ENCODE data around the gene THAP4.

THAP4 gene

GRCh38 chr2:241565411-241565810 is 71.5 kb downstream of the THAP4 start:
- no peaks in the 10 kb centered on the region for H3K9me3 ChIP-seq (ENCODE audit: insufficient read depth, low read length)
- H3K4me2 ChIP-seq (ENCODE audit: low read length): no peak overlapping the region
- H3K27ac ChIP-seq (ENCODE audit: low read length): no peak overlapping the region
- no peak overlapping the region for H3K4me3 ChIP-seq (ENCODE audit: low read length)
- no peak overlapping the region for H3K9ac ChIP-seq (ENCODE audit: low read length)
- H4K20me1 ChIP-seq (ENCODE audit: insufficient read depth, low read length): no peaks in the 10 kb centered on the region
- no peak overlapping the region for H2AFZ ChIP-seq (ENCODE audit: low read depth, low read length)
- no peaks in the 10 kb centered on the region for H3K36me3 ChIP-seq (replicated peaks; ENCODE audit: low read depth, low read length)
- no peaks in the 10 kb centered on the region for H3K79me2 ChIP-seq (ENCODE audit: low read length)
- no peak for TF ChIP-seq EZH2phosphoT487 (IDR thresholded peaks at IDR 0.05; ENCODE audit: low read depth)
- no peak for TF ChIP-seq CTCF (IDR thresholded peaks at IDR 0.05; ENCODE audit: low read depth, low read length)
- H3K27me3 ChIP-seq (ENCODE audit: low read depth, low read length): no peaks in the 10 kb centered on the region
- no peaks in the 10 kb centered on the region for H3K4me1 ChIP-seq (ENCODE audit: low read length)

- Histone ChIP-seq H3K9me3 (ENCODE audit: insufficient read depth, low read length) (no peaks in the 10 kb centered on the region), H3K4me2 (ENCODE audit: low read length) (peak overlapping the region; percentile 51), H2AFZ (ENCODE audit: low read depth, low read length) (no peak overlapping the region), H3K79me2 (ENCODE audit: low read length) (no peaks in the 10 kb centered on the region), H3K9ac (ENCODE audit: low read length) (no peak overlapping the region), H4K20me1 (ENCODE audit: insufficient read depth, low read length) (no peaks in the 10 kb centered on the region), H3K4me3 (ENCODE audit: low read length) (peak overlapping the region; percentile 42; the same call in 1 of the 2 replicates), H3K27me3 (ENCODE audit: low read depth, low read length) (no peaks in the 10 kb centered on the region), H3K4me1 (ENCODE audit: low read length) (no peaks in the 10 kb centered on the region), H3K27ac (ENCODE audit: low read length) (no peak overlapping the region), H3K36me3 (replicated peaks; ENCODE audit: low read depth, low read length) (no peaks in the 10 kb centered on the region)
- TF ChIP-seq EZH2phosphoT487 (IDR thresholded peaks at IDR 0.05; ENCODE audit: low read depth): no peak
- TF ChIP-seq CTCF (IDR thresholded peaks at IDR 0.05; ENCODE audit: low read depth, low read length): no peak
These were observed 72.2 kb downstream of the THAP4 start for GRCh38 chr2:241564596-241565410.

- H2AFZ ChIP-seq (ENCODE audit: low read depth, low read length): no peak overlapping the region
- no peaks in the 10 kb centered on the region for H3K27me3 ChIP-seq (ENCODE audit: low read depth, low read length)
- H3K4me1 ChIP-seq (ENCODE audit: low read length): no peaks in the 10 kb centered on the region
- no peak overlapping the region for H3K9ac ChIP-seq (ENCODE audit: low read length)
- H3K9me3 ChIP-seq (ENCODE audit: insufficient read depth, low read length): no peaks in the 10 kb centered on the region
- no peak for TF ChIP-seq EZH2phosphoT487 (IDR thresholded peaks at IDR 0.05; ENCODE audit: low read depth)
- TF ChIP-seq CTCF (IDR thresholded peaks at IDR 0.05; ENCODE audit: low read depth, low read length): no peak
- H3K79me2 ChIP-seq (ENCODE audit: low read length): no peaks in the 10 kb centered on the region
- H3K4me3 ChIP-seq (ENCODE audit: low read length): no peak overlapping the region
- no peaks in the 10 kb centered on the region for H4K20me1 ChIP-seq (ENCODE audit: insufficient read depth, low read length)
- peak overlapping the region; percentile 51 for H3K4me2 ChIP-seq (ENCODE audit: low read length)
- H3K27ac ChIP-seq (ENCODE audit: low read length): no peak overlapping the region
- no peaks in the 10 kb centered on the region for H3K36me3 ChIP-seq (replicated peaks; ENCODE audit: low read depth, low read length)
These were observed 72.9 kb downstream of the THAP4 start for GRCh38 chr2:241563981-241564595.

GRCh38 chr2:241563571-241563980 is 73.4 kb downstream of the THAP4 start:
- Histone ChIP-seq H3K9me3 (ENCODE audit: insufficient read depth, low read length) (no peaks in the 10 kb centered on the region), H3K9ac (ENCODE audit: low read length) (no peak overlapping the region), H3K27ac (ENCODE audit: low read length) (no peak overlapping the region), H2AFZ (ENCODE audit: low read depth, low read length) (no peak overlapping the region), H3K27me3 (ENCODE audit: low read depth, low read length) (no peaks in the 10 kb centered on the region), H3K4me1 (ENCODE audit: low read length) (no peaks in the 10 kb centered on the region), H3K4me3 (ENCODE audit: low read length) (no peak overlapping the region), H4K20me1 (ENCODE audit: insufficient read depth, low read length) (no peaks in the 10 kb centered on the region), H3K79me2 (ENCODE audit: low read length) (no peaks in the 10 kb centered on the region), H3K36me3 (replicated peaks; ENCODE audit: low read depth, low read length) (no peaks in the 10 kb centered on the region), H3K4me2 (ENCODE audit: low read length) (no peak overlapping the region)
- TF ChIP-seq CTCF (IDR thresholded peaks at IDR 0.05; ENCODE audit: low read depth, low read length) (no peak), EZH2phosphoT487 (IDR thresholded peaks at IDR 0.05; ENCODE audit: low read depth) (no peak)
